Measurements from ENCODE around the gene AGAP1.

The AGAP1 gene

DNA sequence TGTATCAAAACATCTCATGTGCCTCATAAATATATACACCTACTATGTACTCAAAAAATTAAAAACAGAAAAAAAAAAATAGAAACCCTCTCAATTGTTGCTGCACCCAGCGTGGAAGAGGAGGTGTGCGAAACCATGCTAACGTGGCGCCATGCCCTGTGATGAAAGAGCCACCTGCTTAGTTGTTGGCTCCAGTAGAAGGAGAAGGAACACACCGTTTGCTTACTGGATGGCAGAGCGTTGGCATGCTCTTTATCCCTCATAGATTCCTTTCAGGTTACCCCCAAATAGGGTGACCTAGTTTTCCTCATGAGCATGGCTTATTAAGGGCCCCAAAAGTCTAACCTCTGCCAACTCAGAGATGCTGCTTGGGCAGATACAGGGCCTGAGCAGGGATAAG is 332.1 kb downstream of the AGAP1 start:
- TF ChIP-seq POLR2AphosphoS5 (IDR thresholded peaks at IDR 0.05; ENCODE audit: low read depth, low read length) (no peak), POLR2A (IDR thresholded peaks at IDR 0.05; ENCODE audit: low read depth, low read length) (no peak), TAF1 (IDR thresholded peaks at IDR 0.05; ENCODE audit: low read depth, low read length) (no peak), POU2F2 (IDR thresholded peaks at IDR 0.05; ENCODE audit: low read depth, low read length) (no peak), PAX5 (IDR thresholded peaks at IDR 0.05; ENCODE audit: insufficient read depth, low read length, severe bottlenecking) (no peak), SPI1 (IDR thresholded peaks at IDR 0.05; ENCODE audit: low read depth, low read length) (no peak)
- FAIRE-seq, result no peak
- DNase-seq (ENCODE audit: insufficient read length, low spot score), result no peak

DNA sequence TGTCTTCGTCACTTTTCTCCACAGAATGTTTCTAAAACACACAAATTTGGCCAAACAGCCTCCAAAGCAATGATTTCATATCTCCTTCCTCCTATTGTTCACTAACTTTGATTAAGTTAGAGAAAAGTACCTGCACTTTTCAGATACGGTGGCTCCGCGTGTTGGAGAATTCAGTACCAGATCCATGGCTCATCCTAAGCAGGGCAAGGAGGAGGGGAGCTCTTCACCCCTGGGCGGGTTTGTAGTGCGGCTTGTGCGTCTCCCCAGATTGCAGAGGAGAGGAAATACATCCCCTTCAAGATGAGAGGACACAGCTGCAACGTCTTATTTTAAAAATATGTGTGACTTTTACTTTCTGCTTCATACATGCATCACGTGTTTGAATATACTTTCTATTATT is 333.0 kb downstream of the AGAP1 start:
- no peak for DNase-seq (ENCODE audit: insufficient read length, low spot score)
- TF ChIP-seq POU2F2 (IDR thresholded peaks at IDR 0.05; ENCODE audit: low read depth, low read length) (no peak), TAF1 (IDR thresholded peaks at IDR 0.05; ENCODE audit: low read depth, low read length) (no peak), PAX5 (IDR thresholded peaks at IDR 0.05; ENCODE audit: insufficient read depth, low read length, severe bottlenecking) (no peak), POLR2AphosphoS5 (IDR thresholded peaks at IDR 0.05; ENCODE audit: low read depth, low read length) (no peak), SPI1 (IDR thresholded peaks at IDR 0.05; ENCODE audit: low read depth, low read length) (no peak), POLR2A (IDR thresholded peaks at IDR 0.05; ENCODE audit: low read depth, low read length) (no peak)
- no peak for FAIRE-seq

DNA sequence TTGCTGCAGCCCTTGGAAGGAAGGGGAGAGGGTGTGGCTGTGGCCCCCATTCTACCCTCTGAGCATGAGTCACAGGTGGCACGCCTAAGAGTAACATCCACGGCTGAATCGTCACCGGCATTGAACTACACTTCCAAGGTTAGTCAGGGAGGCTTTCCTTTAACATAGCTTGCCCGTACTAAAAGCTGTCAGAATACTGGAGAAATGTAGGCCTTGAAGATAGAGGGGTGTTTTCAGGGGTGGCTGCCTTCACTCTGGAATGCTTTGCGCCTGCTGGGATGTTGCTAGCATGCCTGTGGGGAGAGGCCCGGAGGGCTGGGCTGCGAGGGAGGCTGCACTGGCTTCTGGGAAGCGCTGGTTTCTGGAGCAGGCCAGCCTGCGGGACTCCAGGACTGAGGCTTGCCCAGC is 333.7 kb downstream of the AGAP1 start:
- FAIRE-seq (no peak), DNase-seq (ENCODE audit: insufficient read length, low spot score) (no peak)
- TF ChIP-seq TAF1 (IDR thresholded peaks at IDR 0.05; ENCODE audit: low read depth, low read length), result no peak
- no peak for TF ChIP-seq POU2F2 (IDR thresholded peaks at IDR 0.05; ENCODE audit: low read depth, low read length)
- no peak for TF ChIP-seq PAX5 (IDR thresholded peaks at IDR 0.05; ENCODE audit: insufficient read depth, low read length, severe bottlenecking)
- no peak for TF ChIP-seq SPI1 (IDR thresholded peaks at IDR 0.05; ENCODE audit: low read depth, low read length)
- no peak for TF ChIP-seq POLR2AphosphoS5 (IDR thresholded peaks at IDR 0.05; ENCODE audit: low read depth, low read length)
- no peak for TF ChIP-seq POLR2A (IDR thresholded peaks at IDR 0.05; ENCODE audit: low read depth, low read length)

DNA sequence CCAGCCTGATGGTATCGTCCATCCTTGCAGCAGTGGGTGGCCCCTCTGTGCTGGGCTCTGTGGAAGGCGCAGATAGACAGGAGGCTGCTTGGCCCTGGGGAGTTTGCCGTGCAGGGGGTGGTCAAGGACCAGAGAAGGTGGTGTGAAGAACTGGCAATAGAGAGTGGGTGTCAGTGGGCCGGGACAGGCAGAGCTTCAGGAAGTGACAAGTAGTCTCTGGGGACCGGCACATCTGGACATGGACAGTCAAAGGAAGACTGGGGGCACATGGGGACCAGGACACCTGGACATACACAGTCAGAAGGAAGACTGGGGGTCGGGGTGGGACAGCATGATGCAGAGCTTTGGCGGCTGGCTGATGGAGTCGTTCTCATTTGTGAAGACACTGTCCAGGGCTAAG is 335.9 kb downstream of the AGAP1 start:
- no peak for FAIRE-seq
- no peak for TF ChIP-seq SPI1 (IDR thresholded peaks at IDR 0.05; ENCODE audit: low read depth, low read length)
- no peak for TF ChIP-seq PAX5 (IDR thresholded peaks at IDR 0.05; ENCODE audit: insufficient read depth, low read length, severe bottlenecking)
- TF ChIP-seq POLR2A (IDR thresholded peaks at IDR 0.05; ENCODE audit: low read depth, low read length), result no peak
- no peak for TF ChIP-seq TAF1 (IDR thresholded peaks at IDR 0.05; ENCODE audit: low read depth, low read length)
- TF ChIP-seq POU2F2 (IDR thresholded peaks at IDR 0.05; ENCODE audit: low read depth, low read length), result no peak
- no peak for TF ChIP-seq POLR2AphosphoS5 (IDR thresholded peaks at IDR 0.05; ENCODE audit: low read depth, low read length)
- DNase-seq (ENCODE audit: insufficient read length, low spot score), result no peak

DNA sequence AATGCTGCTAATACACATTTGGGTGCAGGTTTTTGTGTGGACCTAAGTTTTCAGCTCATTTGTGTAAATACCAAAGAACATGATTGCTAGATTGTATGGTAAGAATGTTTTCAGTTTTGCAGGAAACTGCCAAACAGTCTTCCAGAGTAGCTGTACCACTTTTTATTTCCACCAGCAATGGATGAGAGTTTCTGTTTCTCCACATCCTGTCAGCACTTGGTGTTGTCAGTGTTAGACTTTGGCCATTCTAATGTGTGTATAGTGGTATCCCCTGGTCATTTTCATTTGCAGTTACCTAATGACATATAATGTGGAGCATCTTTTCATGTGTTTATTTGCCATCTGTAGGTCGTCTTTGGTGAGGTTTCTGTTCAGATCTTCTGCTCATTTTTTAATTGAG is 337.9 kb downstream of the AGAP1 start:
- FAIRE-seq (no peak), DNase-seq (ENCODE audit: insufficient read length, low spot score) (no peak)
- TF ChIP-seq PAX5 (IDR thresholded peaks at IDR 0.05; ENCODE audit: insufficient read depth, low read length, severe bottlenecking) (no peak), POLR2A (IDR thresholded peaks at IDR 0.05; ENCODE audit: low read depth, low read length) (no peak), TAF1 (IDR thresholded peaks at IDR 0.05; ENCODE audit: low read depth, low read length) (no peak), SPI1 (IDR thresholded peaks at IDR 0.05; ENCODE audit: low read depth, low read length) (no peak), POU2F2 (IDR thresholded peaks at IDR 0.05; ENCODE audit: low read depth, low read length) (no peak), POLR2AphosphoS5 (IDR thresholded peaks at IDR 0.05; ENCODE audit: low read depth, low read length) (no peak)

DNA sequence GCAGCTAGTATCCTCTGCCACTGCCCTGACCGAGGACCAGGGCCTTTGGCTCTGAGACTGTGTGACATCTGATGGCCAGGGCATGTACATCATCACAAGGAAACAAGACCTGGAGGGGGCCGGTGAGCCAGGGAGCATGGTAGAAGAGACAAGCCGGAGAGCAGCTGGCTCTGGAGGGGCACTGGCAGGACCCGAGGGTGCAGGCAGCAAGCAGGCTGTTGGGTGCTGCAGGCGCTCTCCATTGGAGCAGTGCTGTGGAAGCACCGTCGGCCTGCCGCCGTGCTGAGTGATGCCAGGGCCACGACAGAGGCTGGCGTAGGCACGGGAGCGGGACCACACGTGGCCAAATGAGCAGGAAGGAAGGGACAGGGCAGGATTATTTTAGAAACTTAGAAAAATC is 339.1 kb downstream of the AGAP1 start:
- TF ChIP-seq POLR2A (IDR thresholded peaks at IDR 0.05; ENCODE audit: low read depth, low read length), result no peak
- TF ChIP-seq TAF1 (IDR thresholded peaks at IDR 0.05; ENCODE audit: low read depth, low read length), result no peak
- no peak for TF ChIP-seq POLR2AphosphoS5 (IDR thresholded peaks at IDR 0.05; ENCODE audit: low read depth, low read length)
- no peak for TF ChIP-seq SPI1 (IDR thresholded peaks at IDR 0.05; ENCODE audit: low read depth, low read length)
- TF ChIP-seq POU2F2 (IDR thresholded peaks at IDR 0.05; ENCODE audit: low read depth, low read length), result no peak
- TF ChIP-seq PAX5 (IDR thresholded peaks at IDR 0.05; ENCODE audit: insufficient read depth, low read length, severe bottlenecking), result no peak
- FAIRE-seq (no peak), DNase-seq (ENCODE audit: insufficient read length, low spot score) (no peak)

DNA sequence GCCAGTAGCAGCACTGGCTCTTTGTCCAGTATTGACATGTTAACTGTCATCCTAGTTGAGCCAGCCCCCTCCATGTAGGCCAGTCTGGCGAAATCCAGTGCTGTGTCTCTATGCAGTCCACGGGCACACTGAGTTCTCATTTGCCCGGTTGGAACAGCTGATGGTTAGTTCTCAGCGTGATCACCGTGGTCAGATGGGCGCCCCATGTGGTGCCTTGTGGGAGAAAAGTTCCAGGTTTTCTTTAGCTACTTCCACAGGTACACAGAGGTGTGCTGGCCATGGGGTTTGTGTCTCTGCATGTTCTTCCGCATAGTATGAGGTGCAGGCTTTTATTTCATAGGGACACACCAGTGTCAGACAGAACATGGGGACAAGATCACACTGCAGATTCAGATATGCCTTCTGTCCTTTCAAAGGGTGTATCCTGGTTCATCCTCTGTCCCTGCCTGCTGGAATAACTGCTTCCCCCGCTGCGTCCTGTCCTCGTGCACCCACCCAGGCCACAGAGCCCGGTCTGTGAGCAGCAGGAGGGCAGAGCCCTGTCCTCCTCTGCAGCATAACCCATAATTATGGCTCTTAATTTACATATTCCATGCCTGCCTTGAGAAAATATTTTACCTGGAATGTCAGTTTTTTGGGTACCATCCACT is 340.3 kb downstream of the AGAP1 start:
- FAIRE-seq (no peak), DNase-seq (ENCODE audit: insufficient read length, low spot score) (no peak)
- TF ChIP-seq PAX5 (IDR thresholded peaks at IDR 0.05; ENCODE audit: insufficient read depth, low read length, severe bottlenecking) (no peak), POU2F2 (IDR thresholded peaks at IDR 0.05; ENCODE audit: low read depth, low read length) (no peak), SPI1 (IDR thresholded peaks at IDR 0.05; ENCODE audit: low read depth, low read length) (no peak)

DNA sequence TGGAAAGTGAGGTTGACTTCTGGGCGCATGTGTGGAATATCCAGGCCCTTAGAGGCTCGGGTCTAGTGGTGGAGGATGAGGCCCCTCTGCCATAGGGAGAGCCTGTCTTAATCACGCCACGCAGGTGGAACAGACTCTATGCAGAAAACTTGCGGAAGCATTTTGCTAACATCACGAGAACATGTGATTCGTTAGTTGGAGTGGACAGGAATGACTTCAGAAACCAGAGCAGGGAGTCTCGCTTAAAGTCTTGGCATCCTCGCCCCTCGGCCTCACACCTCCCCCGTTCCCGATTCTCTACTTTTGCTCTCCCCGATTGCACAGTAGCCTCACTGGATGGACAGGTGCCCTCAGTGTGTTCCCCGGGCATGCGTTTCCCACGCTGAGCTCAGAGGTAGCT is 340.9 kb downstream of the AGAP1 start:
- TF ChIP-seq SPI1 (IDR thresholded peaks at IDR 0.05; ENCODE audit: low read depth, low read length) (no peak), POLR2AphosphoS5 (IDR thresholded peaks at IDR 0.05; ENCODE audit: low read depth, low read length) (no peak), PAX5 (IDR thresholded peaks at IDR 0.05; ENCODE audit: insufficient read depth, low read length, severe bottlenecking) (no peak), TAF1 (IDR thresholded peaks at IDR 0.05; ENCODE audit: low read depth, low read length) (no peak), POU2F2 (IDR thresholded peaks at IDR 0.05; ENCODE audit: low read depth, low read length) (no peak), POLR2A (IDR thresholded peaks at IDR 0.05; ENCODE audit: low read depth, low read length) (no peak)
- FAIRE-seq (no peak), DNase-seq (ENCODE audit: insufficient read length, low spot score) (no peak)

DNA sequence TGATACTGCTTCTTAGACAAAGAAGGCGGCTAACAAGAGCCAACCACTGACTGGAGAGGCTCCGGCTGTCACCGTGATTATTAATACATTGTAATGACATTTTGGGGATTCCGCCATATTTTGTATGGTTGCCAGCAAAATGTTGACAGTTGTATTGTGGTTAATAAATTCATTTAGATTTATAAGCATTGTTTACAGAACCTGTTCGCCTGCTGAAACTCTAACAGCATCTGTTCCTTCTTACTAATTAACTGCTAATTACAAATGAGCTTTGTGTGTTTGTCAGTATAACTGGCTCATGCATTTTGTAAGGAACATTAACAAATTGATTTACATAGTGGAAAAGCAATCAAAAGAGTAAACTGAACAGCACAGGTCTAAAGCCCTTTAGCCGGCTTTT is 342.0 kb downstream of the AGAP1 start:
- no peak for FAIRE-seq
- no peak for DNase-seq (ENCODE audit: insufficient read length, low spot score)
- no peak for TF ChIP-seq POLR2A (IDR thresholded peaks at IDR 0.05; ENCODE audit: low read depth, low read length)
- TF ChIP-seq TAF1 (IDR thresholded peaks at IDR 0.05; ENCODE audit: low read depth, low read length), result no peak
- no peak for TF ChIP-seq PAX5 (IDR thresholded peaks at IDR 0.05; ENCODE audit: insufficient read depth, low read length, severe bottlenecking)
- no peak for TF ChIP-seq POLR2AphosphoS5 (IDR thresholded peaks at IDR 0.05; ENCODE audit: low read depth, low read length)
- no peak for TF ChIP-seq POU2F2 (IDR thresholded peaks at IDR 0.05; ENCODE audit: low read depth, low read length)
- no peak for TF ChIP-seq SPI1 (IDR thresholded peaks at IDR 0.05; ENCODE audit: low read depth, low read length)

DNA sequence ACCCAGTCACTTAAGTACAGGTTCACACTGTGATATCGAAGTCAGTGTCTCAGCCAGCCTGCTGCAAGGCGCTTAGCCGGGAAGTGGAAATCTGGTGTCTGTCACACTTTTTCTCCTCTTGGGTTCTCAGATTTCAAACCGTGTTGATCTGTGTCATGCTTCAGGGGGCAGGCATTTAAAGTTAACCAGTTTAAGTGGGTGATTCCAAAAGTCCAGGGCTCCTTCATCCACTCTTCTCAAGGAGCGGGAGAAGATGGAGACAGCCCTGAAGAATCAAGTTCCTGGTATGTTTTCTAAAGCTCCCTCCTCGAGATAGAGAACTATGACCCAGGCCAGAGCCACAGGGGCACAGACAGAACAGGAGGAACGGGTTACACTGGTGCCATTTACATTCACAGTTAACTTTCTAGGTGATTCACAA is 342.7 kb downstream of the AGAP1 start:
- FAIRE-seq (no peak), DNase-seq (ENCODE audit: insufficient read length, low spot score) (no peak)
- no peak for TF ChIP-seq POLR2AphosphoS5 (IDR thresholded peaks at IDR 0.05; ENCODE audit: low read depth, low read length)
- TF ChIP-seq SPI1 (IDR thresholded peaks at IDR 0.05; ENCODE audit: low read depth, low read length), result no peak
- no peak for TF ChIP-seq POU2F2 (IDR thresholded peaks at IDR 0.05; ENCODE audit: low read depth, low read length)
- TF ChIP-seq TAF1 (IDR thresholded peaks at IDR 0.05; ENCODE audit: low read depth, low read length), result no peak
- TF ChIP-seq POLR2A (IDR thresholded peaks at IDR 0.05; ENCODE audit: low read depth, low read length), result no peak
- no peak for TF ChIP-seq PAX5 (IDR thresholded peaks at IDR 0.05; ENCODE audit: insufficient read depth, low read length, severe bottlenecking)
